Measurements from ENCODE around the gene COL4A5. TPM values are rescaled to one million over a fixed set of nuclear protein-coding genes. Genes with fewer than 3 reads are reported as not detected.

The COL4A5 gene
- total RNA-seq, 4 donors from 2014 or later = 43.2 to 338 (median 127) TPM

GRCh38 chrX:108437349-108438109, 2.1 kb upstream of the COL4A5 start:
- no peaks in the 10 kb centered on the region for H3K9me3 ChIP-seq
- peak overlapping the region; percentile 79 to 85 for H3K27ac ChIP-seq
- no peaks in the 10 kb centered on the region for H3K36me3 ChIP-seq
- H3K4me3 ChIP-seq = peak overlapping the region; percentile 38 to 50
- DNase-seq = no peak
- peaks cover 0 to 6% of the 10 kb centered on the region in 2 donors for H3K27me3 ChIP-seq
- H3K4me1 ChIP-seq = no peaks in the 10 kb centered on the region
- intact Hi-C loops (cut with DNase I; ENCODE audit: low total_unique reads) = no loop called here
- TF ChIP-seq POLR2A (IDR thresholded peaks at IDR 0.05) (no peak), CTCF (IDR thresholded peaks at IDR 0.05) (no peak)

GRCh38 chrX:108438110-108438623, 1.5 kb upstream of the COL4A5 start, which contains the start of gene COL4A6:
TSS of gene COL4A6 (minus strand) at chrX:108438422. CDS start at chrX:108438196, 226 bp downstream.
- no peak for TF ChIP-seq CTCF (IDR thresholded peaks at IDR 0.05)
- TF ChIP-seq POLR2A (IDR thresholded peaks at IDR 0.05) = no peak
- no peaks in the 10 kb centered on the region for H3K4me1 ChIP-seq
- H3K27me3 ChIP-seq = peaks cover 0 to 6% of the 10 kb centered on the region in 2 donors
- intact Hi-C loops (cut with DNase I; ENCODE audit: low total_unique reads) = no loop called here
- H3K36me3 ChIP-seq = no peaks in the 10 kb centered on the region
- H3K27ac ChIP-seq = peak within 1 kb of the TSS; percentile 79 to 85
- no peaks in the 10 kb centered on the region for H3K9me3 ChIP-seq
- H3K4me3 ChIP-seq = peak within 1 kb of the TSS; percentile 49 to 50
- DNase-seq = peak; percentile 22 to 41

- no peaks in the 10 kb centered on the region for H3K9me3 ChIP-seq
- H3K27ac ChIP-seq = peak overlapping the region; percentile 79 to 85
- no peaks in the 10 kb centered on the region for H3K36me3 ChIP-seq
- no peak for TF ChIP-seq POLR2A (IDR thresholded peaks at IDR 0.05)
- no peak for TF ChIP-seq CTCF (IDR thresholded peaks at IDR 0.05)
- H3K4me3 ChIP-seq = peak overlapping the region; percentile 49 to 50
- DNase-seq = peak; percentile 16 to 20
- intact Hi-C loops (cut with DNase I; ENCODE audit: low total_unique reads) = no loop called here
- no peaks in the 10 kb centered on the region for H3K27me3 ChIP-seq
- H3K4me1 ChIP-seq = no peaks in the 10 kb centered on the region
Observed at GRCh38 chrX:108439961-108440696, 491 bp downstream of the COL4A5 start.

- no peak for DNase-seq
- peak overlapping the region; percentile 7 to 85 for H3K27ac ChIP-seq
- H3K4me1 ChIP-seq = no peaks in the 10 kb centered on the region
- intact Hi-C loops (cut with DNase I; ENCODE audit: low total_unique reads) = no loop called here
- no peaks in the 10 kb centered on the region for H3K9me3 ChIP-seq
- no peaks in the 10 kb centered on the region for H3K36me3 ChIP-seq
- no peaks in the 10 kb centered on the region for H3K27me3 ChIP-seq
- H3K4me3 ChIP-seq = no peak overlapping the region
- TF ChIP-seq CTCF (IDR thresholded peaks at IDR 0.05) (no peak), POLR2A (IDR thresholded peaks at IDR 0.05) (no peak)
Observed at GRCh38 chrX:108442901-108443464, 3.3 kb downstream of the COL4A5 start.
